ENCODE measurements around the gene MARCHF10.

DNA sequence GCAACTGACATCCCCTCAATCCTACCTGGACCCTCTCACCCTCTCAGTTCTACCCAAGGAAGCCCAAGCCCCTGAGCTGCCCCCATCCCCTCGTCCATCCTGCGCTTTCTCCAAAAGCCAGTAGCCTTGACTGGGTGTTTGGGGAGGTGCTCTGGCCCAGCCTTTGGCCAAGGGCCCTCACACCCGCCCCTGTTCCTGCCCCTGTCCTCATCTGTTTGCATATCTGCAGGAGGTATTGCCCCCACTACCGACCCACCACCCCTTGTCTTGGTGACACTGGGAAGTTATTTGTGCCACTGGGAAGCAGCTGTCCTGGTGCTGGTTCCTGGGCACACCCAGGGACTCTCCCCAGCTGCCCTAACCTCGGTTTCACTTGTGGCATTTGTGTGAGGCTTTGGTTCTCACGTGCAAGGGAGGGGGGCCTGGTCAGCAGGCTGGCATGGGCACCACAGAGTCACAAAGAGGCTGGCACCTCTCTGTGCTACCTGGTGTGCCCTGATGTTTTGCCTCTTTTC, 105.3 kb downstream of the MARCHF10 start:
- TF ChIP-seq POLR2AphosphoS5 (IDR thresholded peaks at IDR 0.05; ENCODE audit: low read depth, low read length) (no peak), SPI1 (IDR thresholded peaks at IDR 0.05; ENCODE audit: low read depth, low read length) (no peak), TAF1 (IDR thresholded peaks at IDR 0.05; ENCODE audit: low read depth, low read length) (no peak)

Data from GM12891 (cell line).